Transverse colon (tissue), 3 donors: ENCODE measurements around the gene PLCG2.

Experiments used
- EP300 ChIP-seq: sonication (generic); formaldehyde crosslinking; IDR thresholded peaks from one replicate; pipeline ENCODE4 v1.6.1; 2017; ENCODE audit warnings: antibody characterized with exemption, low read depth
- TF ChIP-seq, protein P1 (sequence below), 5 experiments: fragments of 200-600 bp in 3 of 5; fragments of 450-650 bp in 2 of 5; sonication (generic) in 3 of 5; IDR thresholded peaks; 1 replicate in 2 of 5; 2 replicates in 3 of 5; pipeline ENCODE4 v1.5.1; 2016 to 2017; ENCODE audit warnings: antibody characterized with exemption in 5 of 5, inconsistent platforms in 3 of 5, mild to moderate bottlenecking in 2 of 5, moderate library complexity in 1 of 5

DNA sequence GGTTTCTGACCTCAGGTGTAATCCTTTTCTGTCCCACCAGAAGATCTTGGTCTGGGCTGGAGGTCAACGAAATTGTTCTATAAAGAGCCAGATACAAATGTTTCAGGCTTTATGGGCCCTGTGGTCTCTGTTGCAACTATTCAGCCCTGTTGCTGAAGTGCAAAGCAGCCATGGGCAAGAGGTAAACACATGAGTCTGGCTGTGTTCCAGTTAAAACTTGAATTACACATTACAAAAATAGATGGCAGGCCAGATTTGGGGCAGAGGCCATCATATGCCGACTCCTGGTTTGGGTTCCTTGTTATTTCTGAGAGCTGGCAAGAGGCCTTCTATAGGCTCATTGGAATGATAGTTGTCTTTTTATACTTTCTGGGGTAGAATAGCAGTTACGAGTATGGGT lies 117.8 kb downstream of the PLCG2 start:
- no peak for TF ChIP-seq EP300
- TF ChIP-seq, protein P1, sequence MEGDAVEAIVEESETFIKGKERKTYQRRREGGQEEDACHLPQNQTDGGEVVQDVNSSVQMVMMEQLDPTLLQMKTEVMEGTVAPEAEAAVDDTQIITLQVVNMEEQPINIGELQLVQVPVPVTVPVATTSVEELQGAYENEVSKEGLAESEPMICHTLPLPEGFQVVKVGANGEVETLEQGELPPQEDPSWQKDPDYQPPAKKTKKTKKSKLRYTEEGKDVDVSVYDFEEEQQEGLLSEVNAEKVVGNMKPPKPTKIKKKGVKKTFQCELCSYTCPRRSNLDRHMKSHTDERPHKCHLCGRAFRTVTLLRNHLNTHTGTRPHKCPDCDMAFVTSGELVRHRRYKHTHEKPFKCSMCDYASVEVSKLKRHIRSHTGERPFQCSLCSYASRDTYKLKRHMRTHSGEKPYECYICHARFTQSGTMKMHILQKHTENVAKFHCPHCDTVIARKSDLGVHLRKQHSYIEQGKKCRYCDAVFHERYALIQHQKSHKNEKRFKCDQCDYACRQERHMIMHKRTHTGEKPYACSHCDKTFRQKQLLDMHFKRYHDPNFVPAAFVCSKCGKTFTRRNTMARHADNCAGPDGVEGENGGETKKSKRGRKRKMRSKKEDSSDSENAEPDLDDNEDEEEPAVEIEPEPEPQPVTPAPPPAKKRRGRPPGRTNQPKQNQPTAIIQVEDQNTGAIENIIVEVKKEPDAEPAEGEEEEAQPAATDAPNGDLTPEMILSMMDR (IDR thresholded peaks at IDR 0.05) = no peak
